DND-41 (cell line): ENCODE measurements around the gene TSHR.

ENCODE experiments used
- CTCF ChIP-seq: IDR thresholded peaks from 2 replicates; pipeline ENCODE4 v1.5.1; 2012; ENCODE audit warnings: borderline replicate concordance, low read length, moderate library complexity, mild to moderate bottlenecking; ENCODE audit not compliant: poor library complexity, severe bottlenecking; ENCODE audit errors: extremely low read depth
- EZH2 ChIP-seq: IDR thresholded peaks from 3 replicates; pipeline ENCODE4 v1.6.1; 2012; ENCODE audit warnings: borderline replicate concordance, low read depth, mild to moderate bottlenecking, moderate library complexity, low read length, inconsistent platforms; ENCODE audit not compliant: severe bottlenecking

- TF ChIP-seq CTCF (no peak), EZH2 (no peak)
Measured at GRCh38 chr14:81018684-81019083, 63.3 kb downstream of the TSHR start.
